ENCODE measurements around the gene HAUS3.

GRCh38 chr4:2286904-2287593 lies 45.1 kb upstream of the HAUS3 start:
- TF ChIP-seq CTCF (IDR thresholded peaks at IDR 0.05) (no peak), POLR2A (IDR thresholded peaks at IDR 0.05) (no peak)

Data from esophagus squamous epithelium (tissue), 4 donors.